ENCODE results near the gene MSANTD7. TPM values are rescaled to one million over a fixed set of nuclear protein-coding genes. Genes with fewer than 3 reads are reported as not detected.

The MSANTD7 gene
- total RNA-seq, 1 experiment from 2014 or later: 14.3 TPM

- H3K27me3 ChIP-seq (ENCODE audit: insufficient read depth, low read length): no peaks in the 10 kb centered on the region
- BruUV-seq (replicated peaks): no TSS peak
- H3K27ac ChIP-seq (ENCODE audit: low read depth, low read length): no peak overlapping the region
- H4K20me1 ChIP-seq (ENCODE audit: insufficient read depth): no peaks in the 10 kb centered on the region
- no peak overlapping the region for H2AFZ ChIP-seq (ENCODE audit: low read depth, low read length, poor library complexity, severe bottlenecking)
- ChIA-PET POLR2A (no interaction called here), CTCF (no interaction called here), RAD21 (ENCODE audit: low non-redundant PET in 1 of 2, low total read pairs in 2 of 2, uncharacterized antibody in 2 of 2, unreplicated experiment in 2 of 2) (no interaction called here)
- H3K4me1 ChIP-seq (ENCODE audit: control insufficient read depth in 1 of 2, insufficient read depth in 2 of 2, low read length in 2 of 2): no peaks in the 10 kb centered on the region
- TF ChIP-seq ZBTB33 (IDR thresholded peaks at IDR 0.05; ENCODE audit: extremely low read depth, insufficient replicate concordance, low read length) (no peak), ZFX (IDR thresholded peaks at IDR 0.05) (no peak), TCF7L2 (IDR thresholded peaks at IDR 0.05; ENCODE audit: borderline replicate concordance, extremely low read depth, insufficient read depth, insufficient read length) (no peak), ELF1 (IDR thresholded peaks at IDR 0.05; ENCODE audit: borderline replicate concordance, low read depth) (no peak), POLR2A (IDR thresholded peaks at IDR 0.05; ENCODE audit: borderline replicate concordance, extremely low read depth, insufficient read depth, insufficient read length) (no peak), FOSL1 (IDR thresholded peaks at IDR 0.05; ENCODE audit: low read depth) (no peak), REST (IDR thresholded peaks at IDR 0.05; ENCODE audit: low read depth) (no peak), MAX (IDR thresholded peaks at IDR 0.05) (no peak), RAD21 (IDR thresholded peaks at IDR 0.05; ENCODE audit: low read depth) (no peak)
- H3K79me2 ChIP-seq (ENCODE audit: insufficient read depth, low read length): no peaks in the 10 kb centered on the region
- intact Hi-C loops (cut with micrococcal nuclease): no loop called here
- H3K4me3 ChIP-seq (replicated peaks in 1 of 2; ENCODE audit: low read depth in 1 of 2, low read length in 2 of 2): no peak overlapping the region
- no peak overlapping the region for H3K9ac ChIP-seq (ENCODE audit: low read length)
- no peaks in the 10 kb centered on the region for H3K36me3 ChIP-seq (ENCODE audit: control insufficient read depth in 1 of 2, insufficient read depth in 2 of 2, low read length in 2 of 2)
- ATAC-seq (no peak), DNase-seq (ENCODE audit: low read depth, low spot score) (no peak)
- no peaks in the 10 kb centered on the region for H3K9me3 ChIP-seq (ENCODE audit: control insufficient read depth in 1 of 2, insufficient read depth in 1 of 2, low read depth in 1 of 2, low read length in 2 of 2)
- no peaks in the 10 kb centered on the region for H3K9me2 ChIP-seq (ENCODE audit: insufficient read depth)
- H3K4me2 ChIP-seq (ENCODE audit: low read length): no peak overlapping the region
These were observed 37.7 kb upstream of the MSANTD7 start for GRCh38 chr10:14800397-14800796.
